Vagina (tissue), 2 donors: Measurements from ENCODE around the gene LCORL.

Source experiments
- POLR2A ChIP-seq, 2 donors: fragments of 450-650 bp; IDR thresholded peaks; one replicate each; pipeline ENCODE4 v1.6.1; 2017; ENCODE audit warnings: antibody characterized with exemption in 2 of 2, mild to moderate bottlenecking in 2 of 2, moderate library complexity in 2 of 2
- POLR2AphosphoS5 ChIP-seq, 2 donors: sonication (generic); formaldehyde crosslinking; IDR thresholded peaks; one replicate each; pipeline ENCODE4 v1.9.0; 2017; ENCODE audit warnings: antibody characterized with exemption in 2 of 2, mild to moderate bottlenecking in 2 of 2, low read depth in 1 of 2; ENCODE audit not compliant: insufficient read depth in 1 of 2
- TF ChIP-seq, protein P1 (sequence below), 3 experiments: fragments of 450-650 bp in 2 of 3; fragments of 200-600 bp in 1 of 3; sonication (generic) in 1 of 3; IDR thresholded peaks; one replicate each; pipeline ENCODE4 v1.5.1; 2017 to 2019; ENCODE audit warnings: antibody characterized with exemption in 3 of 3, mild to moderate bottlenecking in 2 of 3, moderate library complexity in 2 of 3

DNA sequence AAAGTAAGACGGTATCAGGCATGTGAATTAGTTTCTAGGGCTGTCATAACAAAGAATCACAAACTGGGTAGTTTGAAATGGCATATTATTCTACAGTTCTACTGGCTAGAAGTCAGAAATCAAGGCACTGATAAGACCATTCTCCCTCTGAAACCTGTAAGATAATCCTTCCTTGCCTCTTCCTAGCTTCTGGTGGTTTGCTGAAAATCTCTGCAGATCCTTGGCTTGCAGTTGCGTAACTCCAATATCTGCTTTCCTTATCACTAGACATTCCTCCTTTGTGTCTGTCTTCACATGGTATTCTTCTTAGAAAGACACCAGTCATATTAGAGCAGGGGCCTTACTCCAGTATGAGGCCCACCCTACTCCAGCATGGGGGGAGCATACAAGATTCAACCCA lies 19.6 kb upstream of the LCORL start:
- TF ChIP-seq POLR2A (IDR thresholded peaks at IDR 0.05) (no peak), POLR2AphosphoS5 (IDR thresholded peaks at IDR 0.05; ENCODE audit: insufficient read depth in 1 of 2, low read depth in 1 of 2) (no peak)
- TF ChIP-seq, protein P1, sequence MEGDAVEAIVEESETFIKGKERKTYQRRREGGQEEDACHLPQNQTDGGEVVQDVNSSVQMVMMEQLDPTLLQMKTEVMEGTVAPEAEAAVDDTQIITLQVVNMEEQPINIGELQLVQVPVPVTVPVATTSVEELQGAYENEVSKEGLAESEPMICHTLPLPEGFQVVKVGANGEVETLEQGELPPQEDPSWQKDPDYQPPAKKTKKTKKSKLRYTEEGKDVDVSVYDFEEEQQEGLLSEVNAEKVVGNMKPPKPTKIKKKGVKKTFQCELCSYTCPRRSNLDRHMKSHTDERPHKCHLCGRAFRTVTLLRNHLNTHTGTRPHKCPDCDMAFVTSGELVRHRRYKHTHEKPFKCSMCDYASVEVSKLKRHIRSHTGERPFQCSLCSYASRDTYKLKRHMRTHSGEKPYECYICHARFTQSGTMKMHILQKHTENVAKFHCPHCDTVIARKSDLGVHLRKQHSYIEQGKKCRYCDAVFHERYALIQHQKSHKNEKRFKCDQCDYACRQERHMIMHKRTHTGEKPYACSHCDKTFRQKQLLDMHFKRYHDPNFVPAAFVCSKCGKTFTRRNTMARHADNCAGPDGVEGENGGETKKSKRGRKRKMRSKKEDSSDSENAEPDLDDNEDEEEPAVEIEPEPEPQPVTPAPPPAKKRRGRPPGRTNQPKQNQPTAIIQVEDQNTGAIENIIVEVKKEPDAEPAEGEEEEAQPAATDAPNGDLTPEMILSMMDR (IDR thresholded peaks at IDR 0.05) = no peak
